Measurements from ENCODE around the gene LIN7A.

GRCh38 chr12:80901661-80902060 is 36.1 kb downstream of the LIN7A start:
- no peak for TF ChIP-seq CTCF (IDR thresholded peaks at IDR 0.05; ENCODE audit: low read length)
- no peak for TF ChIP-seq EZH2 (IDR thresholded peaks at IDR 0.05; ENCODE audit: borderline replicate concordance, low read length)

All from OCI-LY1 (cell line).